ENCODE data around the gene DCC.

DNA sequence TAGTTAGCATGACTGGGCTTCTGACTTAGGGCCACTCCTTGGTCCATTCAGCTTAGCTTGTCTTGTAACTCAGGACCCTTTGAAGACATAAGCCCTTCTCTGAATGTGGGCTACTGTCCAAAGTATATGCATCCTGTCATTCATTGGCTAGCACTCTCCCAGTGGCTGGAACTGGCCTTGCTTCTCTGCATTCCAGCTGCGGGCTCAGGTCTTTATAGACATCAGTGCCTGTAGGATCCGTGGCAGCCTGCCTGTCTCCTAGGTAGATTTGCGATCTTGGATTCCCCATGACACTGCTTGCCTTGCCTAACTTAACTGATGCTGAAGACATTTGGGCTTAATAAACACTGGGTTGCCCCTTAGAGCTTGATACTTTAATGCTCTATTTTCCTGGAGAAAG, 170.1 kb downstream of the DCC start:
- TF ChIP-seq, protein P1, sequence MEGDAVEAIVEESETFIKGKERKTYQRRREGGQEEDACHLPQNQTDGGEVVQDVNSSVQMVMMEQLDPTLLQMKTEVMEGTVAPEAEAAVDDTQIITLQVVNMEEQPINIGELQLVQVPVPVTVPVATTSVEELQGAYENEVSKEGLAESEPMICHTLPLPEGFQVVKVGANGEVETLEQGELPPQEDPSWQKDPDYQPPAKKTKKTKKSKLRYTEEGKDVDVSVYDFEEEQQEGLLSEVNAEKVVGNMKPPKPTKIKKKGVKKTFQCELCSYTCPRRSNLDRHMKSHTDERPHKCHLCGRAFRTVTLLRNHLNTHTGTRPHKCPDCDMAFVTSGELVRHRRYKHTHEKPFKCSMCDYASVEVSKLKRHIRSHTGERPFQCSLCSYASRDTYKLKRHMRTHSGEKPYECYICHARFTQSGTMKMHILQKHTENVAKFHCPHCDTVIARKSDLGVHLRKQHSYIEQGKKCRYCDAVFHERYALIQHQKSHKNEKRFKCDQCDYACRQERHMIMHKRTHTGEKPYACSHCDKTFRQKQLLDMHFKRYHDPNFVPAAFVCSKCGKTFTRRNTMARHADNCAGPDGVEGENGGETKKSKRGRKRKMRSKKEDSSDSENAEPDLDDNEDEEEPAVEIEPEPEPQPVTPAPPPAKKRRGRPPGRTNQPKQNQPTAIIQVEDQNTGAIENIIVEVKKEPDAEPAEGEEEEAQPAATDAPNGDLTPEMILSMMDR (IDR thresholded peaks at IDR 0.05) = no peak
- TF ChIP-seq POLR2AphosphoS5 (IDR thresholded peaks at IDR 0.05) = no peak
- no peak for TF ChIP-seq POLR2A (IDR thresholded peaks at IDR 0.05)

Measured in upper lobe of left lung (tissue), 4 donors.